Measurements from ENCODE around the gene FRYL. TPM values are rescaled to one million over a fixed set of nuclear protein-coding genes. Genes with fewer than 3 reads are reported as not detected.

The FRYL gene
- total and polyA plus RNA-seq, 2 of the 13 experiments (the other 11 are each of a cell fraction or from before 2014, with no cell fraction given): 9.7 to 19.6 TPM

DNA sequence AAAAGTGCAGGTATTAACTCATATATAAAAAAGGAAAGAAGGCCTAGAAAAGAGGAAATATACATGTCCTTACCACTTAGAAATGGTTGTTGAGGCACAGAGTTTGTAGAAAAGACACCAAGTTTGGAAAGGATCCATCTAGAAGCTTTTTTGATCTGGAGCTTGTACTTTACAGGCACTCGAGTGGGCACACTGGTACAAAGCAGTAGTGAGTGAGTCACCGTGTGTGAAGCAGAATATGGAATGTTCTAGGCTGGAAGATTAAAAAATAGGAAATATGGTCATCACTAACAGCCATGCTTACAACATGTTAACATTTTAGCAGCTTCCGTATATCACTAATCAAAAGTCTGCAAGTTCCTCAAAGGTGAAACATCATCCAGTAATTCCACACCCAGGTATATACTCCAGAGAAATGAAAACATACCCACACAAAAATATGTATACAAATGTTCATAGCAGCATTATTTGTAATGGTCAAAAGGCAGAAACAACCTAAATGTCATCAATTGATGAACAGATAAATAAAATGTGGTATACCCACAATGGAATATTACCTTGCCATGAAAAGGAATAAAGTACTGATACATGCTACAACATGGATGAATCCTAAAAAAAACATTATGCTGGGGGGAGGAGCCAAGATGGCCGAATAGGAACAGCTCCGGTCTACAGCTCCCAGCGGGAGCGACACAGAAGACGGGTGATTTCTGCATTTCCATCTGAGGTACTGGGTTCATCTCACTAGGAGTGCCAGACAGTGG lies 69.5 kb downstream of the FRYL start:
- in situ Hi-C loops (cut with HindIII; ENCODE audit: extremely low pct_ligation_motif_present, low pct_unique_long_range_greater_than_20kb): no loop called here
- CTCF ChIA-PET (ENCODE audit: low intra/inter-chr PET ratio, low total read pairs): no interaction called here
- Histone ChIP-seq H3K79me2 (ENCODE audit: insufficient read depth, low read length) (peaks cover 2% of the 10 kb centered on the region), H3K4me3 (replicated peaks in 1 of 3; ENCODE audit: insufficient read depth in 1 of 3, low read depth in 2 of 3, low read length in 3 of 3) (no peak overlapping the region), H3K36me3 (replicated peaks in 1 of 2; ENCODE audit: control insufficient read depth in 1 of 2, insufficient read depth in 2 of 2, low read length in 2 of 2) (0 out of 5 replicates have a peak, but pooled peaks cover 0 to 2% of the 10 kb centered on the region in 2 experiments), H3K9ac (ENCODE audit: insufficient read depth, low read depth, low read length) (no peak overlapping the region), H4K20me1 (ENCODE audit: insufficient read depth, low read length) (no peaks in the 10 kb centered on the region), H3K27me3 (ENCODE audit: control insufficient read depth in 1 of 2, insufficient read depth in 2 of 2, low read length in 2 of 2) (no peaks in the 10 kb centered on the region), H3K27ac (ENCODE audit: extremely low read length, insufficient read depth, low read length) (no peak overlapping the region), H2AFZ (ENCODE audit: low read length) (no peak overlapping the region), H3K4me2 (ENCODE audit: low read depth, low read length) (no peak overlapping the region), H3K9me3 (ENCODE audit: low read length) (no peaks in the 10 kb centered on the region), H3K4me1 (ENCODE audit: insufficient read depth, low read length) (0 out of 2 replicates have a peak, but pooled peaks cover 6% of the 10 kb centered on the region)
- no TSS peak for BruUV-seq (replicated peaks)
- no peak for FAIRE-seq
- TF ChIP-seq ZFP91 (CRISPR knock-in tag; IDR thresholded peaks at IDR 0.05; ENCODE audit: borderline replicate concordance) (no peak), HIVEP1 (CRISPR knock-in tag; IDR thresholded peaks at IDR 0.05) (no peak), RFX5 (IDR thresholded peaks at IDR 0.05; ENCODE audit: low read depth, low read length) (no peak), SKI (IDR thresholded peaks at IDR 0.05; ENCODE audit: partially characterized antibody) (no peak)
- TF ChIP-seq, protein P1, sequence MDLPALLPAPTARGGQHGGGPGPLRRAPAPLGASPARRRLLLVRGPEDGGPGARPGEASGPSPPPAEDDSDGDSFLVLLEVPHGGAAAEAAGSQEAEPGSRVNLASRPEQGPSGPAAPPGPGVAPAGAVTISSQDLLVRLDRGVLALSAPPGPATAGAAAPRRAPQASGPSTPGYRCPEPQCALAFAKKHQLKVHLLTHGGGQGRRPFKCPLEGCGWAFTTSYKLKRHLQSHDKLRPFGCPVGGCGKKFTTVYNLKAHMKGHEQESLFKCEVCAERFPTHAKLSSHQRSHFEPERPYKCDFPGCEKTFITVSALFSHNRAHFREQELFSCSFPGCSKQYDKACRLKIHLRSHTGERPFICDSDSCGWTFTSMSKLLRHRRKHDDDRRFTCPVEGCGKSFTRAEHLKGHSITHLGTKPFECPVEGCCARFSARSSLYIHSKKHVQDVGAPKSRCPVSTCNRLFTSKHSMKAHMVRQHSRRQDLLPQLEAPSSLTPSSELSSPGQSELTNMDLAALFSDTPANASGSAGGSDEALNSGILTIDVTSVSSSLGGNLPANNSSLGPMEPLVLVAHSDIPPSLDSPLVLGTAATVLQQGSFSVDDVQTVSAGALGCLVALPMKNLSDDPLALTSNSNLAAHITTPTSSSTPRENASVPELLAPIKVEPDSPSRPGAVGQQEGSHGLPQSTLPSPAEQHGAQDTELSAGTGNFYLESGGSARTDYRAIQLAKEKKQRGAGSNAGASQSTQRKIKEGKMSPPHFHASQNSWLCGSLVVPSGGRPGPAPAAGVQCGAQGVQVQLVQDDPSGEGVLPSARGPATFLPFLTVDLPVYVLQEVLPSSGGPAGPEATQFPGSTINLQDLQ (CRISPR knock-in tag; IDR thresholded peaks at IDR 0.05): no peak
- intact Hi-C loops (cut with micrococcal nuclease; ENCODE audit: unreplicated experiment): no loop called here
- DNase-seq (ENCODE audit: low spot score): no peak
- no peak for ATAC-seq
- POLR2A ChIA-PET: no interaction called here
- 95% methylated on average over 8 of the region's 8 CpGs for WGBS (ENCODE audit: low lambda C conversion rate)

Measured in HepG2 (cell line).